Kidney (tissue), 14 donors: Measurements from ENCODE around the gene FAM180A. TPM values are rescaled to one million over a fixed set of nuclear protein-coding genes. Genes with fewer than 3 reads are reported as not detected.

Source experiments
- DNase-seq, 5 donors: peaks; one replicate each; pipeline ENCODE4 v3.0.0-alpha.2; 2013 to 2020
- FAIRE-seq: peaks from 2 replicates; lab custom pipeline; 2012; peaks lifted over from hg19 to GRCh38; lab: Jason Lieb, UNC
- H3K27ac ChIP-seq, 2 donors: one replicate each; pipeline ENCODE4 v1.7.0; 2013; ENCODE audit warnings: low read depth in 2 of 2, low read length in 2 of 2, inconsistent platforms in 1 of 2
- H3K27me3 ChIP-seq: one replicate; pipeline ENCODE4 v1.7.1; 2013; ENCODE audit warnings: low read length, inconsistent platforms; ENCODE audit not compliant: control insufficient read depth, insufficient read depth
- H3K36me3 ChIP-seq, 3 donors: one replicate each; pipeline versions ENCODE4 v1.7.0 to v1.7.1; 2013; ENCODE audit warnings: low read length in 3 of 3, control low read depth in 1 of 3, inconsistent platforms in 1 of 3; ENCODE audit not compliant: insufficient read depth in 3 of 3, control insufficient read depth in 2 of 3
- H3K4me1 ChIP-seq, 3 donors: one replicate each; pipeline versions ENCODE4 v1.7.0 to v1.7.1; 2013; ENCODE audit warnings: low read length in 3 of 3, inconsistent platforms in 1 of 3, low read depth in 1 of 3; ENCODE audit not compliant: control insufficient read depth in 2 of 3, insufficient read depth in 2 of 3
- H3K4me3 ChIP-seq, 3 donors: one replicate each; pipeline versions ENCODE4 v1.7.0 to v1.8.1; 2013; ENCODE audit warnings: low read length in 3 of 3, control low read depth in 1 of 3, inconsistent platforms in 1 of 3
- H3K9ac ChIP-seq, 3 donors: one replicate each; pipeline versions ENCODE4 v1.7.0 to v1.7.1; 2013; ENCODE audit warnings: low read length in 3 of 3, control low read depth in 1 of 3, inconsistent platforms in 1 of 3
- H3K9me3 ChIP-seq, 3 donors: one replicate each; pipeline versions ENCODE4 v1.7.0 to v1.7.1; 2013; ENCODE audit warnings: low read length in 3 of 3, control low read depth in 1 of 3, inconsistent platforms in 1 of 3; ENCODE audit not compliant: control insufficient read depth in 2 of 3, insufficient read depth in 1 of 3
- CTCF ChIP-seq: IDR thresholded peaks from 3 replicates; pipeline ENCODE4 v1.5.1; 2012; ENCODE audit warnings: mild to moderate bottlenecking, moderate library complexity, borderline replicate concordance; ENCODE audit not compliant: insufficient read depth; ENCODE audit errors: extremely low read depth
- intact Hi-C: fragments of 100-400 bp; cut with DNase I; formaldehyde crosslinking; loops from one replicate; pipeline ENCODE4 v1.11.1; 2022
- polyA plus RNA-seq: library from polyadenylated mRNA; stranded (reverse); fragments of 350-450 nt; fragmentation: Illumina TruSeq; extraction: RNeasy Lipid Tissue Mini Kit (QIAGEN cat#74804); gene quantifications from one replicate; pipeline ENCODE4 v1.2.3, GENCODE V29; 2014; ENCODE audit warnings: low read depth, low replicate concordance; ENCODE audit not compliant: insufficient read depth
- total RNA-seq: library from RNA; stranded (reverse); fragmentation: NEBNext Ultra II Directional; extraction: Animal tissue kit (Norgen Biotek cat#: 25700); gene quantifications from one replicate; pipeline ENCODE4 v1.2.1, GENCODE V29; 2021
- donor health status: control.
- donor health status: control.
- donor health status: control.
- donor health status: control.
- donor health status: control.
- donor health status: DM: yes; HTN: yes; CAD: no.
- donor health status: Normal renal cell carcinoma (clear cell type).

Gene FAM180A
- total and polyA plus RNA-seq, 2 donors from 2014 or later = 1.7 to 2.2 TPM

GRCh38 chr7:135716677-135717238 is 31.9 kb downstream of the FAM180A start:
- H3K27ac ChIP-seq = no peak overlapping the region
- no peaks in the 10 kb centered on the region for H3K9me3 ChIP-seq
- no peaks in the 10 kb centered on the region for H3K4me1 ChIP-seq
- no peaks in the 10 kb centered on the region for H3K36me3 ChIP-seq
- no peak for TF ChIP-seq CTCF
- intact Hi-C loops = no loop called here
- no peak overlapping the region for H3K4me3 ChIP-seq
- no peak for FAIRE-seq
- no peak for DNase-seq
- H3K9ac ChIP-seq = no peak overlapping the region
- H3K27me3 ChIP-seq = no peaks in the 10 kb centered on the region

DNA sequence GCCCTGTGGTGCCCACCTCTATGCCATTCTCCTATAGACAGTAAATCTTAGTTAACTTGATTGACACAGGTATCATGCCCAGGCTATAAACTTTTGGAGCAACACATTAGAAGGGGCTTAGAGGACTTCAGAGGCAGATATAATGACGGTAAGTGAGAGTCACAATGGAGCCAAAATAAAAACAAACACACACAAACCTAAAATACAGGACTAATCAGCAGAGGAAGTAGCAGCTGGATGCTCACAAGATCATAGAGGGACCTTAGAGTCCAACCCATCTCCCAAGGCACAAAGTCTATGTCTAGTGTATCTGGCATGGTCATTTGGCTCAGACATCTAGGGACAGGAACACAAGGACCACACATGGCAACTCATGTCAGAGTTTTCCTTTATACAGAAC is 32.9 kb downstream of the FAM180A start:
- no peaks in the 10 kb centered on the region for H3K36me3 ChIP-seq
- intact Hi-C loops = no loop called here
- H3K27ac ChIP-seq = no peak overlapping the region
- peaks cover 0 to 4% (median 0%) of the 10 kb centered on the region in 3 donors for H3K4me1 ChIP-seq
- no peaks in the 10 kb centered on the region for H3K27me3 ChIP-seq
- no peaks in the 10 kb centered on the region for H3K9me3 ChIP-seq
- FAIRE-seq (no peak), DNase-seq (no peak)
- TF ChIP-seq CTCF = no peak
- H3K4me3 ChIP-seq = no peak overlapping the region
- no peak overlapping the region for H3K9ac ChIP-seq

- H3K9me3 ChIP-seq = no peaks in the 10 kb centered on the region
- H3K9ac ChIP-seq = no peak overlapping the region
- H3K27me3 ChIP-seq = no peaks in the 10 kb centered on the region
- no peak overlapping the region for H3K27ac ChIP-seq
- TF ChIP-seq CTCF = no peak
- peaks cover 0 to 4% (median 0%) of the 10 kb centered on the region in 3 donors for H3K4me1 ChIP-seq
- DNase-seq = no peak
- no peak overlapping the region for H3K4me3 ChIP-seq
- FAIRE-seq = no peak
- intact Hi-C loops = no loop called here
- H3K36me3 ChIP-seq = no peaks in the 10 kb centered on the region
These were observed 33.5 kb downstream of the FAM180A start for GRCh38 chr7:135715055-135715522.
